ENCODE measurements around the gene PEX11B.

- TF ChIP-seq CTCF (IDR thresholded peaks at IDR 0.05) (no peak), RCOR1 (IDR thresholded peaks at IDR 0.05; ENCODE audit: low read length) (no peak), MAX (IDR thresholded peaks at IDR 0.05; ENCODE audit: low read depth) (no peak), TAF1 (IDR thresholded peaks at IDR 0.05; ENCODE audit: borderline replicate concordance, low read depth, low read length) (no peak), PBX3 (IDR thresholded peaks at IDR 0.05) (no peak), YY1 (IDR thresholded peaks at IDR 0.05; ENCODE audit: low read depth) (no peak), POLR2AphosphoS5 (IDR thresholded peaks at IDR 0.05; ENCODE audit: low read depth, low read length) (no peak), ZBTB33 (IDR thresholded peaks at IDR 0.05; ENCODE audit: borderline replicate concordance, low read depth) (no peak), JUND (IDR thresholded peaks at IDR 0.05) (no peak), REST (IDR thresholded peaks at IDR 0.05; ENCODE audit: low read depth, low read length) (no peak), RFX5 (IDR thresholded peaks at IDR 0.05; ENCODE audit: low read length) (no peak), MEF2A (IDR thresholded peaks at IDR 0.05; ENCODE audit: borderline replicate concordance, low read depth) (no peak), CHD2 (IDR thresholded peaks at IDR 0.05; ENCODE audit: low read length, partially characterized antibody) (no peak), GABPA (IDR thresholded peaks at IDR 0.05; ENCODE audit: low read depth) (no peak)
Measured at GRCh38 chr1:145877923-145878486, 40.5 kb downstream of the PEX11B start.
